Heart left ventricle (tissue), 16 donors: ENCODE measurements around the gene NRDC. TPM values are rescaled to one million over a fixed set of nuclear protein-coding genes. Genes with fewer than 3 reads are reported as not detected.

Experiments used
- ATAC-seq, 4 donors: fragments of 200-7000 bp; cut with Tn5 transposase; one replicate each; pipeline ENCODE4 v1.9.1; 2020 to 2022; ENCODE audit warnings: moderate library complexity in 4 of 4, mild to moderate bottlenecking in 3 of 4, moderate number of reproducible peaks in 1 of 4
- DNase-seq, 5 donors: peaks; one replicate each; pipeline ENCODE4 v3.0.0-alpha.2; 2020
- H3K27ac ChIP-seq, 12 donors: fragments of 200-600 bp; sonication (generic) in 4 of 12; one replicate each; pipeline versions ENCODE4 v1.5.0 to v1.8.0; 2016 to 2022; ENCODE audit warnings: mild to moderate bottlenecking in 2 of 12
- H3K27me3 ChIP-seq, 9 donors: fragments of 200-600 bp; sonication (generic) in 2 of 9; one replicate each; pipeline versions ENCODE4 v1.5.1 to v1.8.0; 2016 to 2022; ENCODE audit warnings: mild to moderate bottlenecking in 3 of 9
- H3K36me3 ChIP-seq, 9 donors: fragments of 200-600 bp; sonication (generic) in 2 of 9; one replicate each; pipeline versions ENCODE4 v1.5.0 to v1.8.0; 2018 to 2022; ENCODE audit warnings: mild to moderate bottlenecking in 2 of 9
- H3K4me1 ChIP-seq, 12 donors: fragments of 200-600 bp; sonication (generic) in 4 of 12; one replicate each; pipeline versions ENCODE4 v1.5.0 to v1.8.0; 2016 to 2022; ENCODE audit warnings: mild to moderate bottlenecking in 3 of 12
- H3K4me3 ChIP-seq, 12 donors: fragments of 200-600 bp; sonication (generic) in 4 of 12; one replicate each; pipeline versions ENCODE4 v1.5.0 to v1.8.0; 2017 to 2022; ENCODE audit warnings: mild to moderate bottlenecking in 9 of 12, moderate library complexity in 4 of 12
- H3K9me3 ChIP-seq, 12 donors: fragments of 200-600 bp; sonication (generic) in 4 of 12; one replicate each; pipeline versions ENCODE4 v1.5.0 to v1.8.0; 2016 to 2022; ENCODE audit warnings: mild to moderate bottlenecking in 1 of 12
- POLR2A ChIP-seq, 2 donors: fragments of 450-650 bp; IDR thresholded peaks; one replicate each; pipeline ENCODE4 v1.6.1; 2017; ENCODE audit warnings: antibody characterized with exemption in 2 of 2, mild to moderate bottlenecking in 2 of 2, moderate library complexity in 2 of 2
- WGBS, 4 donors: extraction: QIAGEN DNeasy Blood & Tissue Kit in 2 of 4; methylation state at CpG; one replicate each; pipeline versions ENCODE4 v1.1.5 to v1.1.7; 2013 to 2018; 5-methylcytosine and 5-hydroxymethylcytosine counted together
- intact Hi-C, 10 donors: fragments of 100-400 bp; cut with DNase I; formaldehyde crosslinking; loops; one replicate each; pipeline versions ENCODE4 v1.11.1 to v1.14.2; 2022
- polyA plus RNA-seq, 2 donors: library from polyadenylated mRNA; stranded (reverse); fragments of 200-250 nt; gene quantifications; one replicate each; pipeline ENCODE4 v1.2.3, GENCODE V29; 2013
- total RNA-seq, 9 donors: library from RNA; depleted of rRNA in 2 of 9; stranded (reverse); fragments of >200 nt in 2 of 9; fragmentation: NEBNext Ultra II Directional in 3 of 9; extraction: Animal tissue kit (Norgen Biotek cat#: 25700) in 3 of 9; gene quantifications; one replicate each; pipeline versions ENCODE4 v1.1.0 to v1.2.4, GENCODE V29; 2016 to 2023
- TF ChIP-seq, protein P1 (sequence below), 12 donors: fragments of 200-600 bp; sonication (generic) in 4 of 12; IDR thresholded peaks; one replicate each; pipeline versions ENCODE4 v1.5.0 to v1.8.0; 2018 to 2022; ENCODE audit warnings: antibody characterized with exemption in 12 of 12, mild to moderate bottlenecking in 5 of 12
- donor health status: ischemic (EF 13 %, LVEDD 7.1; RV severe dilation, severe dysfunction).
- donor health status: healthy with polysubstance abuse.
- donor health status: DM: no; HTN: yes; CAD: no.
- donor health status: DM: no; HTN: no; CAD: no.
- donor health status: ischemic (EF 25% LVEDD 6.9; RV normal size, moderate dysfunction).
- donor health status: ischemic (EF 25% LVEDD 5.7; RV mildly dilated, moderate dysfunction).
- donor health status: healthy.
- donor health status: DM: yes; HTN: yes; CAD: no.
- donor health status: ischemic (EF 35%, LVEDD 5.7; RV mildly dilated, moderate dysfunction).
- donor health status: nonischemic (EF 11% LVEDD 7.7; RV severe dilation, severe dysfunction).
- donor health status: DM: yes; HTN: yes; CAD: no.
- donor health status: PGD.
- donor health status: ischemic (EF 29% LVEDD 5.4; RV normal size, mild dysfunction).
- donor health status: nonischemic (EF 23%, LVEDD 6.1; RV moderate dilation, normal function).

Gene NRDC
- total and polyA plus RNA-seq, 11 donors = 89.4 to 152 (median 124) TPM

GRCh38 chr1:51847294-51847920, 31.1 kb downstream of the NRDC start:
- H3K4me3 ChIP-seq = no peak overlapping the region
- no peaks in the 10 kb centered on the region for H3K27me3 ChIP-seq
- H3K36me3 ChIP-seq = peaks cover 0 to 5% (median 0%) of the 10 kb centered on the region in 9 donors
- WGBS, 4 donors = 97 to 98% (median 98%) methylated on average over 24 to 42 of the region's 42 CpGs
- ATAC-seq (no peak), DNase-seq (no peak)
- TF ChIP-seq, protein P1, sequence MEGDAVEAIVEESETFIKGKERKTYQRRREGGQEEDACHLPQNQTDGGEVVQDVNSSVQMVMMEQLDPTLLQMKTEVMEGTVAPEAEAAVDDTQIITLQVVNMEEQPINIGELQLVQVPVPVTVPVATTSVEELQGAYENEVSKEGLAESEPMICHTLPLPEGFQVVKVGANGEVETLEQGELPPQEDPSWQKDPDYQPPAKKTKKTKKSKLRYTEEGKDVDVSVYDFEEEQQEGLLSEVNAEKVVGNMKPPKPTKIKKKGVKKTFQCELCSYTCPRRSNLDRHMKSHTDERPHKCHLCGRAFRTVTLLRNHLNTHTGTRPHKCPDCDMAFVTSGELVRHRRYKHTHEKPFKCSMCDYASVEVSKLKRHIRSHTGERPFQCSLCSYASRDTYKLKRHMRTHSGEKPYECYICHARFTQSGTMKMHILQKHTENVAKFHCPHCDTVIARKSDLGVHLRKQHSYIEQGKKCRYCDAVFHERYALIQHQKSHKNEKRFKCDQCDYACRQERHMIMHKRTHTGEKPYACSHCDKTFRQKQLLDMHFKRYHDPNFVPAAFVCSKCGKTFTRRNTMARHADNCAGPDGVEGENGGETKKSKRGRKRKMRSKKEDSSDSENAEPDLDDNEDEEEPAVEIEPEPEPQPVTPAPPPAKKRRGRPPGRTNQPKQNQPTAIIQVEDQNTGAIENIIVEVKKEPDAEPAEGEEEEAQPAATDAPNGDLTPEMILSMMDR (IDR thresholded peaks at IDR 0.05) = no peak
- no peak for TF ChIP-seq POLR2A (IDR thresholded peaks at IDR 0.05)
- no peaks in the 10 kb centered on the region for H3K9me3 ChIP-seq
- H3K4me1 ChIP-seq = peaks cover 5 to 18% (median 10%) of the 10 kb centered on the region in 12 donors
- intact Hi-C loops = no loop called here
- H3K27ac ChIP-seq = no peak overlapping the region

- Histone ChIP-seq H3K36me3 (peaks cover 0 to 19% (median 12%) of the 10 kb centered on the region in 9 donors), H3K4me3 (no peak overlapping the region), H3K27ac (no peak overlapping the region), H3K9me3 (no peaks in the 10 kb centered on the region), H3K27me3 (no peaks in the 10 kb centered on the region), H3K4me1 (no peaks in the 10 kb centered on the region)
- DNase-seq = no peak
- intact Hi-C loops = no loop called here
- TF ChIP-seq, protein P1 (IDR thresholded peaks at IDR 0.05) = no peak
- no peak for TF ChIP-seq POLR2A (IDR thresholded peaks at IDR 0.05)
- WGBS, 4 donors = 82 to 87% (median 83%) methylated on average over 4 of the region's 4 CpGs
- no peak for ATAC-seq
These were observed 34.6 kb downstream of the NRDC start for GRCh38 chr1:51843948-51844347.

DNA sequence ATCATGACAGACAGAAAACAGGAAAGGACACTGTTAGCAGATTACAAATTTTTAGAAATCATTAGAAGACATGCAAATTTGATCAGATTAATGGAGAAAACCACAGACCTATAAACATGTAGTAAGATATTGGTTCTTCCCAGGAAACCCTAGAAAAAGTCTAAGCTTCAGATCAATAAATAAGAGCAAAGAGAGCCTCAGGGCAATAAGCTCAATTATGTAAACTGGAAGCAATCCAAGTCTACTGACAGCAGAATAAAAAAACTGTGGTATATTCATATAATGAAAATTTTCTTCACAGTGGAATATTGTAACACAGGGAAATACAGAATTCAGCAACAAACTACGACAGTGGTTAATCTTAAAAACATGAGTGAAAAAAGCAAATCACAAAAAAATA, 36.3 kb downstream of the NRDC start:
- TF ChIP-seq POLR2A (IDR thresholded peaks at IDR 0.05) = no peak
- TF ChIP-seq, protein P1 (IDR thresholded peaks at IDR 0.05) = no peak
- Histone ChIP-seq H3K27me3 (no peaks in the 10 kb centered on the region), H3K4me3 (no peak overlapping the region), H3K27ac (no peak overlapping the region), H3K9me3 (no peaks in the 10 kb centered on the region), H3K4me1 (no peaks in the 10 kb centered on the region), H3K36me3 (peaks cover 0 to 36% (median 29%) of the 10 kb centered on the region in 9 donors)
- no peak for ATAC-seq
- DNase-seq = no peak
- 88 to 99% (median 95%) methylated on average over 1 of the region's 1 CpG for WGBS, 4 donors
- intact Hi-C loops = no loop called here

DNA sequence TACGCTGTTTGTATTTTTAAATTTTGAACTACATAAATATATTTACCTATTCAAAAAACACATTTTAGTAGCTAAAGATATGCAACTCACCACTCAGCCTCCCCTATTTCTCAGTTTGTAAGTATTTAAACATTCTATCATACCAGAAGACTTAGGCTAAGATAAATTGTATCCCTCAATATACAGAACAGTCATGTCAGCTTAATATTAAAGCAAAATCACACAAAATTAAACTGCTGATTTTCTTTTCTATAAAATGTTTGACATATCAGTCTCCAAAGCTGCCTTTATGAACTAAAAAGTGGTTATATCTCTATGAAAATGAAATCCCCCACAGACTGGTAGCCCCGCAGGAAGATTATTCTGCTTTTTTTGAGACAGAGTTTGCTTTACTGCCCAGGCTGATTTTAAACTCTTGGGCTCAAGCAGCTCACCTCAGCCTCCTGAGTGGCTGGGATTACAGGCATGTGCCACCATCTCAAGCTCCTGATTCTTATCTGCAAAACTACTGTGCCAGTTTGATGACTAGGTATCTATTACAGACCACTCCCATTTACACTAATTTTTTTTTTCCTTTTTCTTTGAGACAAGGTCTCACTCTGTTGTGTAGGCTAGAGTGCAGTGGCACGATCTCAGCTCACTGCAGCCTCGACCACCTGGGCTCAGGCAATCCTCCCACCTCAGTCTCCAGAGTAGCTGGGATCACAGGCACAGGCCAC, 37.6 kb downstream of the NRDC start:
- intact Hi-C loops = no loop called here
- no peak overlapping the region for H3K4me3 ChIP-seq
- no peaks in the 10 kb centered on the region for H3K9me3 ChIP-seq
- peaks cover 0 to 43% (median 38%) of the 10 kb centered on the region in 9 donors for H3K36me3 ChIP-seq
- H3K27ac ChIP-seq = no peak overlapping the region
- no peaks in the 10 kb centered on the region for H3K27me3 ChIP-seq
- TF ChIP-seq POLR2A (IDR thresholded peaks at IDR 0.05) = no peak
- TF ChIP-seq, protein P1 (IDR thresholded peaks at IDR 0.05) = no peak
- DNase-seq (no peak), ATAC-seq (no peak)
- 97 to 98% (median 97%) methylated on average over 4 of the region's 4 CpGs for WGBS, 4 donors
- no peaks in the 10 kb centered on the region for H3K4me1 ChIP-seq
